IMR-90 (cell line): Measurements from ENCODE around the gene AKAP13. TPM values are rescaled to one million over a fixed set of nuclear protein-coding genes. Genes with fewer than 3 reads are reported as not detected.
A peak's percentile ranks its signal among the peaks of the same experiment; 100 is the strongest.

ENCODE experiments used
- ATAC-seq: fragments of 200-7000 bp; cut with Tn5 transposase; 2 replicates; pipeline ENCODE4 v1.9.1; 2020; ENCODE audit warnings: low read depth, mild to moderate bottlenecking, moderate library complexity
- BruUV-seq: library from RNA; stranded (reverse); fragments of 400-500 nt; replicated peaks from 2 replicates; lab custom pipeline; 2021; lab: Mats Ljungman, UMichigan
- CTCF ChIA-PET: fragments of 300-600 bp; formaldehyde crosslinking; extraction: SDS; loops from one replicate; lab custom pipeline; 2021; ENCODE audit warnings: antibody characterized with exemption; lab: Yijun Ruan, JAX
- POLR2A ChIA-PET: fragments of 300-600 bp; sonication (Branson Sonifier 250); formaldehyde crosslinking; loops from one replicate; lab custom pipeline; 2022; ENCODE audit warnings: antibody characterized with exemption; ENCODE audit not compliant: unreplicated experiment; lab: Charles Lee
- DNase-seq: peaks from one replicate; pipeline ENCODE4 v3.0.0; 2013
- H2AFZ ChIP-seq: replicated peaks from 2 replicates; pipeline ENCODE3; 2013; ENCODE audit warnings: low read length, mild to moderate bottlenecking; ENCODE audit not compliant: poor library complexity
- H2AK5ac ChIP-seq: 2 replicates; pipeline ENCODE4 v1.6.1; 2013; ENCODE audit warnings: low read depth, low read length, inconsistent platforms
- H2AK9ac ChIP-seq: replicated peaks from 2 replicates; pipeline ENCODE3; 2013; ENCODE audit warnings: mild to moderate bottlenecking, low read depth, low read length, moderate library complexity; ENCODE audit not compliant: poor library complexity
- H2BK120ac ChIP-seq: 2 replicates; pipeline ENCODE4 v1.6.1; 2013; ENCODE audit warnings: low read depth, low read length, inconsistent platforms
- H2BK15ac ChIP-seq: 3 replicates; pipeline ENCODE4 v1.6.1; 2013; ENCODE audit warnings: low read depth, low read length, inconsistent platforms
- H2BK20ac ChIP-seq: 2 replicates; pipeline ENCODE4 v1.6.1; 2013; ENCODE audit warnings: low read depth, mild to moderate bottlenecking, inconsistent platforms, low read length, moderate library complexity
- H2BK5ac ChIP-seq: 2 replicates; pipeline ENCODE4 v1.6.1; 2013; ENCODE audit warnings: mild to moderate bottlenecking, low read depth, low read length, inconsistent platforms; ENCODE audit not compliant: poor library complexity, severe bottlenecking
- H3K14ac ChIP-seq: replicated peaks from 2 replicates; pipeline ENCODE4 v1.6.1; 2013; ENCODE audit warnings: low read depth, low read length, inconsistent platforms
- H3K18ac ChIP-seq: 2 replicates; pipeline ENCODE4 v1.6.1; 2013; ENCODE audit warnings: low read depth, low read length, control low read depth
- H3K23ac ChIP-seq: 2 replicates; pipeline ENCODE4 v1.6.1; 2013; ENCODE audit warnings: low read depth, low read length, inconsistent platforms
- H3K27ac ChIP-seq: 2 replicates; pipeline ENCODE4 v1.5.1; 2013; ENCODE audit warnings: mild to moderate bottlenecking, control low read depth, low read length; ENCODE audit not compliant: insufficient read depth
- H3K27me3 ChIP-seq: 2 replicates; pipeline ENCODE4 v1.6.1; 2013; ENCODE audit warnings: low read length; ENCODE audit not compliant: control insufficient read depth, insufficient read depth
- H3K36me3 ChIP-seq: 2 replicates; pipeline ENCODE4 v1.6.1; 2013; ENCODE audit warnings: low read length, mixed read lengths; ENCODE audit not compliant: control insufficient read depth, insufficient read depth
- H3K4ac ChIP-seq: 2 replicates; pipeline ENCODE4 v1.6.1; 2013; ENCODE audit warnings: low read depth, low read length, inconsistent platforms
- H3K4me1 ChIP-seq: 2 replicates; pipeline ENCODE4 v1.6.1; 2013; ENCODE audit warnings: low read length, mixed read lengths; ENCODE audit not compliant: control insufficient read depth, insufficient read depth
- H3K4me2 ChIP-seq: 2 replicates; pipeline ENCODE4 v1.6.1; 2013; ENCODE audit warnings: low read depth, mild to moderate bottlenecking, control low read depth, low read length, moderate library complexity
- H3K4me3 ChIP-seq: 2 replicates; pipeline ENCODE4 v1.5.1; 2013; ENCODE audit warnings: low read depth, mild to moderate bottlenecking, control low read depth, low read length, moderate library complexity; ENCODE audit not compliant: insufficient read depth
- H3K56ac ChIP-seq: 2 replicates; pipeline ENCODE4 v1.6.1; 2013; ENCODE audit warnings: low read length, inconsistent platforms; ENCODE audit not compliant: insufficient read depth; ENCODE audit errors: extremely low read depth
- H3K79me1 ChIP-seq, 2 experiments: 2 replicates each; pipeline ENCODE4 v1.6.1; 2013; ENCODE audit warnings: low read length in 2 of 2, inconsistent platforms in 1 of 2, low read depth in 1 of 2
- H3K9ac ChIP-seq: 2 replicates; pipeline ENCODE4 v1.6.1; 2013; ENCODE audit warnings: low read depth, low read length, control low read depth
- H3K9me1 ChIP-seq: 2 replicates; pipeline ENCODE4 v1.6.1; 2013; ENCODE audit warnings: low read length, inconsistent platforms; ENCODE audit not compliant: insufficient read depth
- H3K9me3 ChIP-seq: 2 replicates; pipeline ENCODE4 v1.6.1; 2013; ENCODE audit warnings: low read length; ENCODE audit not compliant: control insufficient read depth, insufficient read depth
- H4K20me1 ChIP-seq: 2 replicates; pipeline ENCODE4 v1.6.1; 2013; ENCODE audit warnings: low read length, inconsistent platforms; ENCODE audit not compliant: insufficient read depth
- H4K5ac ChIP-seq: 2 replicates; pipeline ENCODE4 v1.6.1; 2013; ENCODE audit warnings: mild to moderate bottlenecking, low read depth, low read length, control low read depth
- H4K8ac ChIP-seq, 2 experiments: 2 replicates each; pipeline ENCODE4 v1.6.1; 2013; ENCODE audit warnings: low read depth in 2 of 2, low read length in 2 of 2, control low read depth in 1 of 2, inconsistent platforms in 1 of 2
- H4K91ac ChIP-seq: 2 replicates; pipeline ENCODE4 v1.6.1; 2013; ENCODE audit warnings: low read depth, low read length, inconsistent platforms; ENCODE audit not compliant: insufficient read depth
- BHLHE40 ChIP-seq: fragments of 150-350 bp; IDR thresholded peaks from 2 replicates; pipeline ENCODE4 v1.6.1; 2016; ENCODE audit warnings: mild to moderate bottlenecking, low read depth, low read length
- CEBPB ChIP-seq: IDR thresholded peaks from 2 replicates; pipeline ENCODE4 v1.6.1; 2012; ENCODE audit warnings: low read depth, low read length, improper control_type of control experiment
- CHD1 ChIP-seq: IDR thresholded peaks from 2 replicates; pipeline ENCODE4 v1.6.1; 2012; ENCODE audit warnings: low read depth, low read length, improper control_type of control experiment
- MAZ ChIP-seq: IDR thresholded peaks from 2 replicates; pipeline ENCODE4 v1.6.1; 2012; ENCODE audit warnings: low read depth, mild to moderate bottlenecking, low read length, improper control_type of control experiment, moderate library complexity, borderline replicate concordance
- MXI1 ChIP-seq: IDR thresholded peaks from 2 replicates; pipeline ENCODE4 v1.6.1; 2012; ENCODE audit warnings: low read depth, mild to moderate bottlenecking, low read length, moderate library complexity, borderline replicate concordance
- NFE2L2 ChIP-seq: fragments of 150-350 bp; IDR thresholded peaks from 2 replicates; pipeline ENCODE4 v1.6.1; 2016; ENCODE audit warnings: low read depth, mild to moderate bottlenecking, low read length
- POLR2A ChIP-seq: IDR thresholded peaks from 2 replicates; pipeline ENCODE4 v1.6.1; 2012; ENCODE audit warnings: mild to moderate bottlenecking, low read depth, low read length
- RCOR1 ChIP-seq: IDR thresholded peaks from 2 replicates; pipeline ENCODE4 v1.6.1; 2012; ENCODE audit warnings: mild to moderate bottlenecking, low read length, improper control_type of control experiment; ENCODE audit not compliant: insufficient replicate concordance
- SMC3 ChIP-seq: fragments of 150-350 bp; IDR thresholded peaks from 2 replicates; pipeline ENCODE4 v1.6.1; 2016; ENCODE audit warnings: low read depth, mild to moderate bottlenecking, antibody characterized with exemption, low read length, moderate library complexity
- WGBS, 2 experiments: methylation state at CpG; one replicate each; pipeline versions ENCODE4 v1.1.5 to v1.1.7; 2013; ENCODE audit warnings: missing lambda C conversion rate in 2 of 2; ENCODE audit not compliant: insufficient read length in 1 of 2; ENCODE audit errors: extremely low coverage in 2 of 2; 5-methylcytosine and 5-hydroxymethylcytosine counted together
- dilution Hi-C: fragments of 300-500 bp; cut with HindIII; formaldehyde crosslinking; loops from one replicate; pipeline ENCODE4 v1.14.3; 2018; ENCODE audit warnings: low sequenced_read_pairs; ENCODE audit not compliant: unreplicated experiment
- in situ Hi-C: fragments of 300-500 bp; cut with MboI; formaldehyde crosslinking; loops from 3 replicates; pipeline ENCODE4 v1.14.3; 2019; ENCODE audit warnings: low sequenced_read_pairs, inconsistent platforms, mixed read lengths
- intact Hi-C: fragments of 100-400 bp; cut with micrococcal nuclease; formaldehyde crosslinking; loops from 2 replicates; pipeline ENCODE4 v1.10.0; 2022
- polyA plus RNA-seq, 3 experiments: library from polyadenylated mRNA; depleted of rRNA; stranded (reverse); fragments of >200 nt; gene quantifications; 2 replicates each; pipeline ENCODE4 v1.2.3, GENCODE V29; 2012; ENCODE audit warnings: low replicate concordance in 1 of 3
- total RNA-seq: library from RNA; depleted of rRNA; stranded (reverse); fragments of >200 nt; gene quantifications from 2 replicates; pipeline ENCODE4 v1.2.3, GENCODE V29; 2012
- TF ChIP-seq, protein P1 (sequence below): conservative IDR thresholded peaks from 2 replicates; pipeline ENCODE4 v1.5.1; 2012; ENCODE audit warnings: mild to moderate bottlenecking, low read depth, low read length, improper control_type of control experiment
- TF ChIP-seq, protein P2 (sequence below): fragments of 150-350 bp; IDR thresholded peaks from 2 replicates; pipeline ENCODE4 v1.6.1; 2016; ENCODE audit warnings: low read depth, mild to moderate bottlenecking, low read length, moderate library complexity, borderline replicate concordance
- TF ChIP-seq, protein P3 (sequence below): fragments of 150-350 bp; IDR thresholded peaks from 2 replicates; pipeline ENCODE4 v1.6.1; 2017; ENCODE audit warnings: mild to moderate bottlenecking, antibody characterized with exemption, low read length, low read depth

AKAP13 gene
- total and polyA plus RNA-seq, 2 of the 4 experiments (the other 2 are of a cell fraction) = 10.4 to 46.4 TPM

- peaks cover 3% of the 10 kb centered on the region for H3K9me1 ChIP-seq
- WGBS, 2 experiments = 83% methylated on average over 6 of the region's 14 CpGs; no CpG with 5 or more reads in 1 of the 2 experiments
- no peak overlapping the region for H3K4me3 ChIP-seq
- H3K56ac ChIP-seq = no peak overlapping the region
- H3K36me3 ChIP-seq = no peaks in the 10 kb centered on the region
- H3K27me3 ChIP-seq = no peaks in the 10 kb centered on the region
- peak overlapping the region; percentile 5; the same call in 1 of the 2 replicates for H2BK120ac ChIP-seq
- CTCF ChIA-PET = interaction anchor here (0.5 to 1.8 kb wide), 7 partner anchors 14 to 122 kb away, joined by 3 to 9 read pairs (median 4); no protein-coding TSS in a partner anchor
- peak overlapping the region; percentile 22 for H2AK9ac ChIP-seq
- POLR2A ChIA-PET = no interaction called here
- BruUV-seq = no TSS peak
- dilution Hi-C loops = no loop called here
- peak overlapping the region; percentile 45; the same call in 1 of the 2 replicates for H2BK20ac ChIP-seq
- peak overlapping the region; percentile 5 for H3K4me2 ChIP-seq
- no peak overlapping the region; the same call in 1 of the 2 replicates for H3K4ac ChIP-seq
- 0 out of 3 replicates have a peak overlapping the region, but pooled peaks have one; percentile 12 for H2BK15ac ChIP-seq
- H3K27ac ChIP-seq = no peak overlapping the region
- 0 out of 2 replicates have a peak overlapping the region, but pooled peaks have one; percentile 20 for H3K14ac ChIP-seq
- H4K8ac ChIP-seq = no peak overlapping the region
- H2AK5ac ChIP-seq = peak overlapping the region; percentile 81
- peaks cover 27 to 65% of the 10 kb centered on the region in 2 experiments for H3K79me1 ChIP-seq
- H3K18ac ChIP-seq = 0 out of 2 replicates have a peak overlapping the region, but pooled peaks have one; percentile 12
- no peak overlapping the region for H3K9ac ChIP-seq
- no peak overlapping the region for H4K5ac ChIP-seq
- no peak overlapping the region for H2AFZ ChIP-seq
- H2BK5ac ChIP-seq = no peak overlapping the region
- no peaks in the 10 kb centered on the region for H3K9me3 ChIP-seq
- H3K4me1 ChIP-seq = peaks cover 6% of the 10 kb centered on the region
- intact Hi-C loops = loop anchor here (10.0 kb wide), 1 partner anchor 212 kb away; no protein-coding TSS in a partner anchor
- ATAC-seq (peak; percentile 88), DNase-seq (peak; percentile 95)
- H3K23ac ChIP-seq = no peak overlapping the region; the same call in 1 of the 2 replicates
- in situ Hi-C loops = no loop called here
- peaks cover 43% of the 10 kb centered on the region for H4K20me1 ChIP-seq
- no peak overlapping the region for H4K91ac ChIP-seq
- no peak for TF ChIP-seq POLR2A
- peak; percentile 80 for TF ChIP-seq CEBPB
- TF ChIP-seq, protein P1, sequence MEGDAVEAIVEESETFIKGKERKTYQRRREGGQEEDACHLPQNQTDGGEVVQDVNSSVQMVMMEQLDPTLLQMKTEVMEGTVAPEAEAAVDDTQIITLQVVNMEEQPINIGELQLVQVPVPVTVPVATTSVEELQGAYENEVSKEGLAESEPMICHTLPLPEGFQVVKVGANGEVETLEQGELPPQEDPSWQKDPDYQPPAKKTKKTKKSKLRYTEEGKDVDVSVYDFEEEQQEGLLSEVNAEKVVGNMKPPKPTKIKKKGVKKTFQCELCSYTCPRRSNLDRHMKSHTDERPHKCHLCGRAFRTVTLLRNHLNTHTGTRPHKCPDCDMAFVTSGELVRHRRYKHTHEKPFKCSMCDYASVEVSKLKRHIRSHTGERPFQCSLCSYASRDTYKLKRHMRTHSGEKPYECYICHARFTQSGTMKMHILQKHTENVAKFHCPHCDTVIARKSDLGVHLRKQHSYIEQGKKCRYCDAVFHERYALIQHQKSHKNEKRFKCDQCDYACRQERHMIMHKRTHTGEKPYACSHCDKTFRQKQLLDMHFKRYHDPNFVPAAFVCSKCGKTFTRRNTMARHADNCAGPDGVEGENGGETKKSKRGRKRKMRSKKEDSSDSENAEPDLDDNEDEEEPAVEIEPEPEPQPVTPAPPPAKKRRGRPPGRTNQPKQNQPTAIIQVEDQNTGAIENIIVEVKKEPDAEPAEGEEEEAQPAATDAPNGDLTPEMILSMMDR = no peak
- no peak for TF ChIP-seq NFE2L2
- peak; percentile 44 for TF ChIP-seq RCOR1
- TF ChIP-seq, protein P2, sequence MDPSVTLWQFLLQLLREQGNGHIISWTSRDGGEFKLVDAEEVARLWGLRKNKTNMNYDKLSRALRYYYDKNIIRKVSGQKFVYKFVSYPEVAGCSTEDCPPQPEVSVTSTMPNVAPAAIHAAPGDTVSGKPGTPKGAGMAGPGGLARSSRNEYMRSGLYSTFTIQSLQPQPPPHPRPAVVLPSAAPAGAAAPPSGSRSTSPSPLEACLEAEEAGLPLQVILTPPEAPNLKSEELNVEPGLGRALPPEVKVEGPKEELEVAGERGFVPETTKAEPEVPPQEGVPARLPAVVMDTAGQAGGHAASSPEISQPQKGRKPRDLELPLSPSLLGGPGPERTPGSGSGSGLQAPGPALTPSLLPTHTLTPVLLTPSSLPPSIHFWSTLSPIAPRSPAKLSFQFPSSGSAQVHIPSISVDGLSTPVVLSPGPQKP = no peak
- TF ChIP-seq, protein P3, sequence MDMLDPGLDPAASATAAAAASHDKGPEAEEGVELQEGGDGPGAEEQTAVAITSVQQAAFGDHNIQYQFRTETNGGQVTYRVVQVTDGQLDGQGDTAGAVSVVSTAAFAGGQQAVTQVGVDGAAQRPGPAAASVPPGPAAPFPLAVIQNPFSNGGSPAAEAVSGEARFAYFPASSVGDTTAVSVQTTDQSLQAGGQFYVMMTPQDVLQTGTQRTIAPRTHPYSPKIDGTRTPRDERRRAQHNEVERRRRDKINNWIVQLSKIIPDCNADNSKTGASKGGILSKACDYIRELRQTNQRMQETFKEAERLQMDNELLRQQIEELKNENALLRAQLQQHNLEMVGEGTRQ = peak; percentile 74
- peak; percentile 92 for TF ChIP-seq BHLHE40
- TF ChIP-seq CHD1 = no peak
- no peak for TF ChIP-seq MAZ
- peak; percentile 20; the same call in 1 of the 2 replicates for TF ChIP-seq SMC3
- no peak for TF ChIP-seq MXI1
Observed at GRCh38 chr15:85412956-85413854, 32.8 kb downstream of the AKAP13 start.
